H9 (cell line): ENCODE measurements around the gene ACOXL. TPM values are rescaled to one million over a fixed set of nuclear protein-coding genes. Genes with fewer than 3 reads are reported as not detected.

Source experiments
- DNase-seq: peaks from one replicate; pipeline ENCODE4 v3.0.0-alpha.2; 2017
- H2AFZ ChIP-seq: one replicate; pipeline ENCODE4 v1.6.1; 2013; ENCODE audit warnings: mild to moderate bottlenecking, low read length, control low read depth, moderate library complexity
- H2AK5ac ChIP-seq: 2 replicates; pipeline ENCODE4 v1.6.1; 2013; ENCODE audit warnings: low read length, control low read depth, mixed read lengths; ENCODE audit not compliant: insufficient read length
- H2BK120ac ChIP-seq: one replicate; pipeline ENCODE4 v1.6.1; 2013; ENCODE audit warnings: low read depth, mild to moderate bottlenecking, low read length, control low read depth, inconsistent platforms; ENCODE audit not compliant: poor library complexity, severe bottlenecking
- H2BK12ac ChIP-seq: 2 replicates; pipeline ENCODE4 v1.6.1; 2013; ENCODE audit warnings: low read length, control low read depth, mixed read lengths, low read depth; ENCODE audit not compliant: insufficient read length
- H2BK15ac ChIP-seq: 2 replicates; pipeline ENCODE4 v1.6.1; 2013; ENCODE audit warnings: low read depth, low read length, control low read depth
- H2BK20ac ChIP-seq: one replicate; pipeline ENCODE4 v1.6.1; 2013; ENCODE audit warnings: low read depth, mild to moderate bottlenecking, low read length, control low read depth, inconsistent platforms; ENCODE audit not compliant: poor library complexity, severe bottlenecking
- H2BK5ac ChIP-seq: 2 replicates; pipeline ENCODE4 v1.6.1; 2013; ENCODE audit warnings: low read length, control low read depth, mixed read lengths; ENCODE audit not compliant: insufficient read length
- H3K14ac ChIP-seq: 2 replicates; pipeline ENCODE4 v1.6.1; 2013; ENCODE audit warnings: low read length, control low read depth; ENCODE audit not compliant: insufficient read depth
- H3K18ac ChIP-seq: 2 replicates; pipeline ENCODE4 v1.6.1; 2013; ENCODE audit warnings: low read depth, mild to moderate bottlenecking, mixed read lengths, low read length, control low read depth; ENCODE audit not compliant: insufficient read length
- H3K23ac ChIP-seq: 2 replicates; pipeline ENCODE4 v1.6.1; 2013; ENCODE audit warnings: low read length, control low read depth, mixed read lengths, low read depth; ENCODE audit not compliant: insufficient read length
- H3K23me2 ChIP-seq: 2 replicates; pipeline ENCODE4 v1.6.1; 2013; ENCODE audit warnings: low read depth, mild to moderate bottlenecking, mixed read lengths, low read length, control low read depth; ENCODE audit not compliant: insufficient read length, poor library complexity, severe bottlenecking
- H3K27ac ChIP-seq: 2 replicates; pipeline ENCODE4 v1.5.1; 2013; ENCODE audit warnings: low read length, control low read depth, mixed read lengths, low read depth; ENCODE audit not compliant: insufficient read length
- H3K27me3 ChIP-seq: 2 replicates; pipeline ENCODE4 v1.6.1; 2013; ENCODE audit warnings: low read length, control low read depth, inconsistent platforms; ENCODE audit not compliant: insufficient read depth
- H3K4ac ChIP-seq: 2 replicates; pipeline ENCODE4 v1.6.1; 2013; ENCODE audit warnings: low read depth, mild to moderate bottlenecking, control low read depth, inconsistent platforms, low read length, moderate library complexity
- H3K4me1 ChIP-seq: 2 replicates; pipeline ENCODE4 v1.6.1; 2013; ENCODE audit warnings: low read length, control low read depth, inconsistent platforms; ENCODE audit not compliant: insufficient read depth
- H3K4me2 ChIP-seq: 2 replicates; pipeline ENCODE4 v1.6.1; 2013; ENCODE audit warnings: low read length, control low read depth, mixed read lengths; ENCODE audit not compliant: insufficient read length, insufficient read depth
- H3K56ac ChIP-seq: 2 replicates; pipeline ENCODE4 v1.6.1; 2013; ENCODE audit warnings: low read depth, mild to moderate bottlenecking, mixed read lengths, low read length, control low read depth; ENCODE audit not compliant: insufficient read length
- H3K79me1 ChIP-seq: 2 replicates; pipeline ENCODE4 v1.6.1; 2013; ENCODE audit warnings: low read depth, mild to moderate bottlenecking, moderate library complexity, low read length, control low read depth, inconsistent platforms; ENCODE audit not compliant: insufficient read depth, poor library complexity, severe bottlenecking
- H3K79me2 ChIP-seq: 2 replicates; pipeline ENCODE4 v1.6.1; 2013; ENCODE audit warnings: low read length, control low read depth, inconsistent platforms; ENCODE audit not compliant: insufficient read depth
- H3K9ac ChIP-seq: 2 replicates; pipeline ENCODE4 v1.6.1; 2013; ENCODE audit warnings: low read length, control low read depth, mixed read lengths; ENCODE audit not compliant: insufficient read length; ENCODE audit errors: extremely low read depth
- H3K9me3 ChIP-seq: one replicate; pipeline ENCODE4 v1.6.1; 2013; ENCODE audit warnings: low read depth, low read length, inconsistent platforms; ENCODE audit not compliant: control insufficient read depth
- H3T11ph ChIP-seq: one replicate; pipeline ENCODE4 v1.6.1; 2013; ENCODE audit warnings: mild to moderate bottlenecking, low read length, control low read depth, inconsistent platforms
- H4K20me1 ChIP-seq: one replicate; pipeline ENCODE4 v1.6.1; 2013; ENCODE audit not compliant: control insufficient read depth, insufficient read length, insufficient read depth
- H4K5ac ChIP-seq: 2 replicates; pipeline ENCODE4 v1.6.1; 2013; ENCODE audit warnings: low read depth, mild to moderate bottlenecking, mixed read lengths, low read length, control low read depth; ENCODE audit not compliant: insufficient read length
- H4K8ac ChIP-seq: replicated peaks from 2 replicates; pipeline ENCODE4 v1.6.1; 2013; ENCODE audit warnings: low read length, control low read depth, mixed read lengths, low read depth; ENCODE audit not compliant: insufficient read length
- H4K91ac ChIP-seq: 2 replicates; pipeline ENCODE4 v1.6.1; 2013; ENCODE audit warnings: low read depth, mild to moderate bottlenecking, moderate library complexity, mixed read lengths, low read length, control low read depth; ENCODE audit not compliant: insufficient read length
- H3K27ac Mint-ChIP-seq, 3 experiments: 2 replicates in 2 of 3; 3 replicates in 1 of 3; pipeline ENCODE4 v1.8.0; 2020 to 2021; ENCODE audit warnings: mixed read lengths in 3 of 3, mild to moderate bottlenecking in 1 of 3, moderate library complexity in 1 of 3
- H3K27me3 Mint-ChIP-seq: 2 replicates; pipeline ENCODE4 v1.8.0; 2021; ENCODE audit warnings: low read depth, mild to moderate bottlenecking, moderate library complexity, mixed read lengths
- H3K36me3 Mint-ChIP-seq, 3 experiments: 2 replicates in 2 of 3; 3 replicates in 1 of 3; pipeline ENCODE4 v1.8.0; 2020 to 2021; ENCODE audit warnings: low read depth in 3 of 3, mixed read lengths in 3 of 3; ENCODE audit not compliant: insufficient read depth in 1 of 3
- H3K4me1 Mint-ChIP-seq, 2 experiments: 2 replicates each; pipeline ENCODE4 v1.8.0; 2020; ENCODE audit warnings: mixed read lengths in 2 of 2
- H3K4me3 Mint-ChIP-seq, 2 experiments: 2 replicates in 1 of 2; 3 replicates in 1 of 2; pipeline ENCODE4 v1.8.0; 2020 to 2021; ENCODE audit warnings: mild to moderate bottlenecking in 2 of 2, mixed read lengths in 2 of 2, moderate library complexity in 1 of 2
- H3K9me3 Mint-ChIP-seq, 2 experiments: 2 replicates in 1 of 2; 3 replicates in 1 of 2; pipeline ENCODE4 v1.8.0; 2020; ENCODE audit warnings: mild to moderate bottlenecking in 2 of 2, mixed read lengths in 2 of 2, moderate library complexity in 1 of 2
- CTCF ChIP-seq: fragments of 200-600 bp; sonication (generic); conservative IDR thresholded peaks from 3 replicates; pipeline ENCODE4 v1.8.0; 2021; ENCODE audit warnings: antibody characterized with exemption, mild to moderate bottlenecking
- WGBS: extraction: QIAGEN DNeasy Blood & Tissue Kit; methylation state at CpG from one replicate; pipeline ENCODE4 v1.1.7; 2013; ENCODE audit warnings: missing lambda C conversion rate, low lambda C conversion rate, mixed read lengths; ENCODE audit not compliant: insufficient read length; ENCODE audit errors: extremely low coverage; 5-methylcytosine and 5-hydroxymethylcytosine counted together
- total RNA-seq: library from RNA; stranded (reverse); gene quantifications from 2 replicates; pipeline ENCODE4 v1.2.1, GENCODE V29; 2021

ACOXL gene
- total RNA-seq, 1 experiment from 2014 or later = 37.6 TPM

GRCh38 chr2:111007757-111008688 lies 275.6 kb downstream of the ACOXL start:
- Histone ChIP-seq H4K91ac (no peak overlapping the region), H3K9ac (no peak overlapping the region), H2BK12ac (no peak overlapping the region), H2BK20ac (no peak overlapping the region), H3T11ph (no peak overlapping the region), H4K8ac (no peak overlapping the region), H3K14ac (no peak overlapping the region), H3K4me2 (no peak overlapping the region), H4K5ac (no peak overlapping the region), H2BK15ac (no peak overlapping the region), H3K56ac (no peak overlapping the region), H2AK5ac (no peak overlapping the region), H3K18ac (no peak overlapping the region), H3K23ac (no peak overlapping the region), H3K79me1 (no peaks in the 10 kb centered on the region), H3K4ac (no peak overlapping the region), H3K9me3 (no peaks in the 10 kb centered on the region), H3K27ac (no peak overlapping the region), H3K79me2 (no peaks in the 10 kb centered on the region), H3K23me2 (no peaks in the 10 kb centered on the region), H3K27me3 (no peaks in the 10 kb centered on the region), H3K4me1 (no peaks in the 10 kb centered on the region), H2BK120ac (no peak overlapping the region), H2AFZ (no peak overlapping the region), H4K20me1 (no peaks in the 10 kb centered on the region), H2BK5ac (no peak overlapping the region)
- no CpG with 5 or more reads among the region's 7 CpGs for WGBS
- H3K27me3 Mint-ChIP-seq = no peaks in the 10 kb centered on the region
- no peak overlapping the region for H3K4me3 Mint-ChIP-seq
- no peaks in the 10 kb centered on the region for H3K4me1 Mint-ChIP-seq
- no peak for TF ChIP-seq CTCF
- H3K27ac Mint-ChIP-seq = no peak overlapping the region
- peaks cover 5 to 15% of the 10 kb centered on the region in 2 experiments; a peak in 4 of 5 replicates for H3K9me3 Mint-ChIP-seq
- peaks cover 6 to 50% (median 37%) of the 10 kb centered on the region in 3 experiments; a peak in 6 of 7 replicates for H3K36me3 Mint-ChIP-seq
- DNase-seq = no peak
